Gastroesophageal sphincter (tissue), 4 donors: Measurements from ENCODE around the gene GRK3. TPM values are rescaled to one million over a fixed set of nuclear protein-coding genes. Genes with fewer than 3 reads are reported as not detected.

Source experiments
- ATAC-seq: fragments of 150-250 bp; one replicate; pipeline ENCODE4 v1.9.1; 2016; ENCODE audit warnings: mild to moderate bottlenecking, moderate library complexity
- H3K27ac ChIP-seq, 4 donors: fragments of 200-600 bp; sonication (generic) in 3 of 4; 1 replicate in 3 of 4; 2 replicates in 1 of 4; pipeline ENCODE4 v1.5.1; 2016 to 2019
- H3K27me3 ChIP-seq: fragments of 200-600 bp; sonication (generic); one replicate; pipeline ENCODE4 v1.5.1; 2019
- H3K36me3 ChIP-seq, 2 donors: fragments of 200-600 bp; sonication (generic); one replicate each; pipeline ENCODE4 v1.5.1; 2019; ENCODE audit warnings: control low read depth in 1 of 2
- H3K4me1 ChIP-seq, 3 donors: fragments of 200-600 bp; sonication (generic); 1 replicate in 2 of 3; 2 replicates in 1 of 3; pipeline ENCODE4 v1.5.1; 2016 to 2019; ENCODE audit warnings: control low read depth in 2 of 3
- H3K4me3 ChIP-seq, 2 donors: fragments of 200-600 bp; sonication (generic); one replicate each; pipeline ENCODE4 v1.5.1; 2019; ENCODE audit warnings: mild to moderate bottlenecking in 1 of 2, moderate library complexity in 1 of 2
- H3K9me3 ChIP-seq, 3 donors: fragments of 200-600 bp; sonication (generic); one replicate each; pipeline ENCODE4 v1.5.1; 2017 to 2019; ENCODE audit warnings: control low read depth in 2 of 3
- CTCF ChIP-seq, 4 experiments: fragments of 200-600 bp in 2 of 4; fragments of 450-650 bp in 2 of 4; sonication (generic) in 1 of 4; IDR thresholded peaks; one replicate each; pipeline ENCODE4 v1.5.1; 2017 to 2019; ENCODE audit warnings: antibody characterized with exemption in 4 of 4, mild to moderate bottlenecking in 2 of 4, moderate library complexity in 2 of 4
- EP300 ChIP-seq: sonication (generic); formaldehyde crosslinking; IDR thresholded peaks from one replicate; pipeline ENCODE4 v1.6.1; 2017; ENCODE audit warnings: antibody characterized with exemption, mild to moderate bottlenecking
- POLR2A ChIP-seq, 2 donors: fragments of 450-650 bp; IDR thresholded peaks; one replicate each; pipeline ENCODE4 v1.6.1; 2017; ENCODE audit warnings: antibody characterized with exemption in 2 of 2, mild to moderate bottlenecking in 2 of 2, moderate library complexity in 1 of 2
- POLR2AphosphoS5 ChIP-seq: sonication (generic); formaldehyde crosslinking; IDR thresholded peaks from one replicate; pipeline ENCODE4 v1.6.1; 2017; ENCODE audit warnings: antibody characterized with exemption
- WGBS, 2 donors: methylation state at CpG; one replicate each; pipeline ENCODE4 v1.1.5; 2018; ENCODE audit warnings: low coverage in 1 of 2; 5-methylcytosine and 5-hydroxymethylcytosine counted together
- total RNA-seq, 4 donors: library from RNA; depleted of rRNA; stranded (reverse); fragments of >200 nt; gene quantifications; one replicate each; pipeline ENCODE4 v1.1.0, GENCODE V29; 2016

Gene GRK3
- total RNA-seq, 4 donors from 2014 or later, result 3.9 to 7.8 (median 4.5) TPM

GRCh38 chr22:25654676-25655075, 90.2 kb downstream of the GRK3 start:
- no peak overlapping the region for H3K4me3 ChIP-seq
- no peaks in the 10 kb centered on the region for H3K4me1 ChIP-seq
- H3K36me3 ChIP-seq, result no peaks in the 10 kb centered on the region
- TF ChIP-seq POLR2AphosphoS5 (no peak), POLR2A (IDR thresholded peaks at IDR 0.05) (no peak), CTCF (IDR thresholded peaks at IDR 0.05) (no peak), EP300 (no peak)
- H3K27me3 ChIP-seq, result no peaks in the 10 kb centered on the region
- no peak overlapping the region for H3K27ac ChIP-seq
- no peaks in the 10 kb centered on the region for H3K9me3 ChIP-seq
- no peak for ATAC-seq

GRCh38 chr22:25655371-25655935, 91.0 kb downstream of the GRK3 start:
- no peak for TF ChIP-seq POLR2AphosphoS5
- no peak for TF ChIP-seq CTCF (IDR thresholded peaks at IDR 0.05)
- no peak for TF ChIP-seq POLR2A (IDR thresholded peaks at IDR 0.05)
- TF ChIP-seq EP300, result no peak
- 70 to 81% methylated on average over 3 to 4 of the region's 4 CpGs for WGBS, 2 donors
- Histone ChIP-seq H3K27me3 (no peaks in the 10 kb centered on the region), H3K4me1 (peaks cover 0 to 5% (median 0%) of the 10 kb centered on the region in 3 donors), H3K36me3 (no peaks in the 10 kb centered on the region), H3K9me3 (no peaks in the 10 kb centered on the region), H3K27ac (no peak overlapping the region), H3K4me3 (no peak overlapping the region)
- no peak for ATAC-seq

- Histone ChIP-seq H3K27me3 (no peaks in the 10 kb centered on the region), H3K4me3 (no peak overlapping the region), H3K36me3 (no peaks in the 10 kb centered on the region), H3K4me1 (peaks cover 0 to 18% (median 5%) of the 10 kb centered on the region in 3 donors), H3K27ac (no peak overlapping the region), H3K9me3 (no peaks in the 10 kb centered on the region)
- no peak for ATAC-seq
- TF ChIP-seq CTCF (IDR thresholded peaks at IDR 0.05) (no peak), POLR2A (IDR thresholded peaks at IDR 0.05) (no peak), EP300 (no peak), POLR2AphosphoS5 (no peak)
These were observed 92.2 kb downstream of the GRK3 start for GRCh38 chr22:25656724-25657123.

- Histone ChIP-seq H3K27ac (no peak overlapping the region), H3K4me3 (no peak overlapping the region), H3K9me3 (no peaks in the 10 kb centered on the region), H3K36me3 (no peaks in the 10 kb centered on the region), H3K4me1 (peaks cover 0 to 19% (median 5%) of the 10 kb centered on the region in 3 donors), H3K27me3 (no peaks in the 10 kb centered on the region)
- TF ChIP-seq CTCF (IDR thresholded peaks at IDR 0.05), result no peak
- TF ChIP-seq EP300, result no peak
- TF ChIP-seq POLR2A (IDR thresholded peaks at IDR 0.05), result no peak
- 54 to 70% methylated on average over 4 of the region's 4 CpGs for WGBS, 2 donors
- ATAC-seq, result no peak
These were observed 94.2 kb downstream of the GRK3 start for GRCh38 chr22:25658633-25659032.

DNA sequence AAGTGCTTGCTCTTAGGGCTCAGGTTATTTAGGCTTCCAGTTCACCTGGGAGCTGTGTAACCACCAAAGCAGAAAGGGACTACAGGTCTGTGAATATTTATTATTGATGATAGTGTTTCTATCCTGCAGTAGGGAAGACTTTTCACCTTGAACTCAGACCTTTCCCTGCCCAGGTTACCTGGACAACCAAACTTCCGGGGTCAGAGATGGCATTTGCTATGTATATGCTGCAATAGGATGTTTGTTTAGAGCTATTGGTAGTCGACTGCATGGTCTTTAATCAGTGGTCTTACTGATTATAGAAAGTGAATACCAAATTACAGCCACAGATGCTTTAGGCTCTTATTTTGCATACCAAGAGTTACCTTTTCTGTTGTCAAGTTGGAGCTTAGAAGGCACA, 94.9 kb downstream of the GRK3 start:
- WGBS, 2 donors, result 80 to 100% methylated on average over 1 to 2 of the region's 2 CpGs
- no peak for ATAC-seq
- H3K36me3 ChIP-seq, result no peaks in the 10 kb centered on the region
- no peak overlapping the region for H3K27ac ChIP-seq
- TF ChIP-seq EP300, result no peak
- no peak overlapping the region for H3K4me3 ChIP-seq
- no peaks in the 10 kb centered on the region for H3K27me3 ChIP-seq
- peaks cover 0 to 19% (median 5%) of the 10 kb centered on the region in 3 donors for H3K4me1 ChIP-seq
- no peaks in the 10 kb centered on the region for H3K9me3 ChIP-seq
